Thoracic aorta (tissue), 2 donors: ENCODE data around the gene ACVRL1. TPM values are rescaled to one million over a fixed set of nuclear protein-coding genes. Genes with fewer than 3 reads are reported as not detected.

ENCODE experiments used
- ATAC-seq: fragments of 150-250 bp; one replicate; pipeline ENCODE4 v1.8.0; 2017; ENCODE audit warnings: low read depth; ENCODE audit not compliant: insufficient number of reproducible peaks, low FRiP score
- DNase-seq: peaks from one replicate; pipeline ENCODE4 v3.0.0-alpha.2; 2020; ENCODE audit warnings: low spot score
- H3K27ac ChIP-seq, 2 donors: fragments of 200-600 bp; sonication (generic); 1 replicate in 1 of 2; 2 replicates in 1 of 2; pipeline ENCODE4 v1.5.1; 2016; ENCODE audit warnings: mild to moderate bottlenecking in 2 of 2, moderate library complexity in 2 of 2
- H3K27me3 ChIP-seq: fragments of 200-600 bp; sonication (generic); replicated peaks from 2 replicates; pipeline ENCODE4 v1.6.0; 2016; ENCODE audit warnings: mild to moderate bottlenecking; ENCODE audit not compliant: insufficient read depth
- H3K36me3 ChIP-seq: fragments of 200-600 bp; sonication (generic); one replicate; pipeline ENCODE4 v1.5.1; 2016
- H3K4me1 ChIP-seq, 2 donors: fragments of 200-600 bp; sonication (generic); 1 replicate in 1 of 2; 2 replicates in 1 of 2; pipeline versions ENCODE4 v1.5.1 to v1.6.0; 2016; ENCODE audit warnings: low read depth in 2 of 2, mild to moderate bottlenecking in 1 of 2; ENCODE audit not compliant: control insufficient read depth in 1 of 2
- H3K4me3 ChIP-seq: fragments of 200-600 bp; sonication (generic); 2 replicates; pipeline ENCODE4 v1.5.1; 2016; ENCODE audit warnings: mild to moderate bottlenecking
- H3K9me3 ChIP-seq: fragments of 200-600 bp; sonication (generic); 2 replicates; pipeline ENCODE4 v1.5.1; 2016
- total RNA-seq, 2 donors: library from RNA; depleted of rRNA; stranded (reverse); fragments of >200 nt; gene quantifications; one replicate each; pipeline versions ENCODE4 v1.1.0 to v1.2.3, GENCODE V29; 2016
- TF ChIP-seq, protein P1 (sequence below): fragments of 200-600 bp; sonication (generic); IDR thresholded peaks from one replicate; pipeline ENCODE4 v1.5.1; 2019; ENCODE audit warnings: antibody characterized with exemption

ACVRL1 gene
- total RNA-seq, 2 donors from 2014 or later = 81.4 to 90.2 TPM

GRCh38 chr12:51971679-51972421 is 64.5 kb downstream of the ACVRL1 start:
- TF ChIP-seq, protein P1, sequence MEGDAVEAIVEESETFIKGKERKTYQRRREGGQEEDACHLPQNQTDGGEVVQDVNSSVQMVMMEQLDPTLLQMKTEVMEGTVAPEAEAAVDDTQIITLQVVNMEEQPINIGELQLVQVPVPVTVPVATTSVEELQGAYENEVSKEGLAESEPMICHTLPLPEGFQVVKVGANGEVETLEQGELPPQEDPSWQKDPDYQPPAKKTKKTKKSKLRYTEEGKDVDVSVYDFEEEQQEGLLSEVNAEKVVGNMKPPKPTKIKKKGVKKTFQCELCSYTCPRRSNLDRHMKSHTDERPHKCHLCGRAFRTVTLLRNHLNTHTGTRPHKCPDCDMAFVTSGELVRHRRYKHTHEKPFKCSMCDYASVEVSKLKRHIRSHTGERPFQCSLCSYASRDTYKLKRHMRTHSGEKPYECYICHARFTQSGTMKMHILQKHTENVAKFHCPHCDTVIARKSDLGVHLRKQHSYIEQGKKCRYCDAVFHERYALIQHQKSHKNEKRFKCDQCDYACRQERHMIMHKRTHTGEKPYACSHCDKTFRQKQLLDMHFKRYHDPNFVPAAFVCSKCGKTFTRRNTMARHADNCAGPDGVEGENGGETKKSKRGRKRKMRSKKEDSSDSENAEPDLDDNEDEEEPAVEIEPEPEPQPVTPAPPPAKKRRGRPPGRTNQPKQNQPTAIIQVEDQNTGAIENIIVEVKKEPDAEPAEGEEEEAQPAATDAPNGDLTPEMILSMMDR = no peak
- H3K27me3 ChIP-seq = no peaks in the 10 kb centered on the region
- peaks cover 9% of the 10 kb centered on the region for H3K36me3 ChIP-seq
- DNase-seq = no peak
- peak overlapping the region; percentile 12 for H3K4me3 ChIP-seq
- H3K9me3 ChIP-seq = no peaks in the 10 kb centered on the region
- peaks cover 42 to 50% of the 10 kb centered on the region in 2 donors for H3K4me1 ChIP-seq
- peak overlapping the region in 1 of 2 donors; percentile 12 for H3K27ac ChIP-seq
- no peak for ATAC-seq

DNA sequence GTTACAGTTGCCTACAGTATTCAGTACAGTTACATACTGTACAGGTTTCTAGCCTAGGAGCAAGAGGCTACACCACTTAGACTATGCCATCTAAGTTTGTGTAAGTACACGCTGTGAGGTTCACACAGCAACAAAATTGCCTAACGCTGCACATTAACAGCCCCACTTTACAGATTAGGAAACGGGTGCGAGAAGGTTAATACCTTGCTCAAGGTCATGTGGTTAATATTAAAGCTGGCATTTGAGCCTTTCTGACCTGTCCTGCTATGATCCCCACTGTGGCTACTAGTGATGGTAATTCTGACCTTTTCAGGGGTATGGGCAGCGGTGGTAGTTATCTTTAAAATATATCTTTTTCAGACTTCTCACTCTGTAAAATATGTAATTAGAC is 65.1 kb downstream of the ACVRL1 start:
- no peaks in the 10 kb centered on the region for H3K27me3 ChIP-seq
- no peak for DNase-seq
- H3K27ac ChIP-seq = peak overlapping the region in 1 of 2 donors; percentile 12
- peaks cover 42 to 50% of the 10 kb centered on the region in 2 donors for H3K4me1 ChIP-seq
- no peaks in the 10 kb centered on the region for H3K9me3 ChIP-seq
- no peak for ATAC-seq
- H3K4me3 ChIP-seq = peak overlapping the region; percentile 12
- TF ChIP-seq, protein P1 = no peak
- H3K36me3 ChIP-seq = peaks cover 9% of the 10 kb centered on the region

- no peaks in the 10 kb centered on the region for H3K9me3 ChIP-seq
- TF ChIP-seq, protein P1 = no peak
- peak overlapping the region; percentile 12 for H3K4me3 ChIP-seq
- peak; percentile 23 for ATAC-seq
- peak overlapping the region in 1 of 2 donors; percentile 12 for H3K27ac ChIP-seq
- H3K36me3 ChIP-seq = peaks cover 12% of the 10 kb centered on the region
- H3K4me1 ChIP-seq = peaks cover 42 to 50% of the 10 kb centered on the region in 2 donors
- DNase-seq = no peak
- no peaks in the 10 kb centered on the region for H3K27me3 ChIP-seq
Measured at GRCh38 chr12:51972849-51973273, 65.6 kb downstream of the ACVRL1 start.

Other genes starting within 250 kb of the ACVRL1 start
- under 1 TPM in 1 of 2 donors, not detected in 1; 0.28 TPM for gene FIGNL2, start 58.8 kb upstream of the ACVRL1 start, total RNA-seq
- gene ANKRD33, start 19.4 kb upstream of the ACVRL1 start, total RNA-seq = not detected
- gene ACVR1B, start 44.2 kb downstream of the ACVRL1 start, total RNA-seq = 10 to 100 TPM in 1 of 2 donors, 1 to 10 TPM in 1; 9.9 to 24.4 TPM
- 10 to 100 TPM; 17.0 to 21.9 TPM for gene TAMALIN, start 99.4 kb downstream of the ACVRL1 start, total RNA-seq
- 100 to 1,000 TPM; 112 to 468 TPM for gene NR4A1, start 143.9 kb downstream of the ACVRL1 start, total RNA-seq
- 10 to 100 TPM; 43.0 to 46.6 TPM for gene ATG101, start 162.5 kb downstream of the ACVRL1 start, total RNA-seq
- gene SMIM41, start 172.2 kb downstream of the ACVRL1 start, total RNA-seq = 1 to 10 TPM in 1 of 2 donors, not detected in 1; 1.8 TPM